Measurements from ENCODE around the gene GPR107.

DNA sequence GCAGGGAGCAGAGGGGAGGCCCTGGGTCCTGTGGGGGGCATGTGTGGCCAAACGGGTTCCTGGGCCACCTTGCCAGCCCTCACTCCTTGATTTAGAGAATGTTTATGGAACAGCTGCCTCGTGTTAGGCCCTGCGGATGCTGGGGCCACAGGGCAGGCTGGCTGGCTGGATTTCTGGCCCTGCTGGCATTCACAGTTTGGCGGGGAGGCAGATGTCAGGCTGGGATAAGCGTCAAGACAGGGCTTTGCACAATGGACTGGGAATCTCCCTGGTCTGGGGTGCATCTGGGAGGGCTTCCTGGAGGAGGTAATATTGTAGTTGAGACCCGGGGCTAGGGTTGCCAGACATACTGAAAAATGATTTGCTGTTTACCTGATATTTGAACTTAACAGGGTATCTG lies 132.3 kb downstream of the GPR107 start:
- TF ChIP-seq, protein P1, sequence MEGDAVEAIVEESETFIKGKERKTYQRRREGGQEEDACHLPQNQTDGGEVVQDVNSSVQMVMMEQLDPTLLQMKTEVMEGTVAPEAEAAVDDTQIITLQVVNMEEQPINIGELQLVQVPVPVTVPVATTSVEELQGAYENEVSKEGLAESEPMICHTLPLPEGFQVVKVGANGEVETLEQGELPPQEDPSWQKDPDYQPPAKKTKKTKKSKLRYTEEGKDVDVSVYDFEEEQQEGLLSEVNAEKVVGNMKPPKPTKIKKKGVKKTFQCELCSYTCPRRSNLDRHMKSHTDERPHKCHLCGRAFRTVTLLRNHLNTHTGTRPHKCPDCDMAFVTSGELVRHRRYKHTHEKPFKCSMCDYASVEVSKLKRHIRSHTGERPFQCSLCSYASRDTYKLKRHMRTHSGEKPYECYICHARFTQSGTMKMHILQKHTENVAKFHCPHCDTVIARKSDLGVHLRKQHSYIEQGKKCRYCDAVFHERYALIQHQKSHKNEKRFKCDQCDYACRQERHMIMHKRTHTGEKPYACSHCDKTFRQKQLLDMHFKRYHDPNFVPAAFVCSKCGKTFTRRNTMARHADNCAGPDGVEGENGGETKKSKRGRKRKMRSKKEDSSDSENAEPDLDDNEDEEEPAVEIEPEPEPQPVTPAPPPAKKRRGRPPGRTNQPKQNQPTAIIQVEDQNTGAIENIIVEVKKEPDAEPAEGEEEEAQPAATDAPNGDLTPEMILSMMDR (IDR thresholded peaks at IDR 0.05): no peak
- no peak for TF ChIP-seq POLR2A (IDR thresholded peaks at IDR 0.05)

Data from right lobe of liver (tissue), 4 donors.